Stimulated activated CD8-positive, alpha-beta memory T cell treated with anti-CD3 and anti-CD28 coated beads, Interleukin-7, amount 100 ng/mL, for 24 hours (primary cell): ENCODE results near the gene WFIKKN2.
"Not testable (repeated sequence)": the region's sequence is repeated elsewhere in the genome, so short reads cannot be mapped to it uniquely, and the experiment has no call there.

Experiments used
- DNase-seq: peaks from one replicate; pipeline ENCODE4 v3.0.0-alpha.2; 2020; ENCODE audit warnings: low read depth

WFIKKN2 gene

GRCh38 chr17:50835301-50836234 is at the start of gene WFIKKN2:
Gene WFIKKN2 (plus strand): TSS chr17:50835586. CDS start chr17:50835938, 352 bp downstream.
- DNase-seq: no peak

DNA sequence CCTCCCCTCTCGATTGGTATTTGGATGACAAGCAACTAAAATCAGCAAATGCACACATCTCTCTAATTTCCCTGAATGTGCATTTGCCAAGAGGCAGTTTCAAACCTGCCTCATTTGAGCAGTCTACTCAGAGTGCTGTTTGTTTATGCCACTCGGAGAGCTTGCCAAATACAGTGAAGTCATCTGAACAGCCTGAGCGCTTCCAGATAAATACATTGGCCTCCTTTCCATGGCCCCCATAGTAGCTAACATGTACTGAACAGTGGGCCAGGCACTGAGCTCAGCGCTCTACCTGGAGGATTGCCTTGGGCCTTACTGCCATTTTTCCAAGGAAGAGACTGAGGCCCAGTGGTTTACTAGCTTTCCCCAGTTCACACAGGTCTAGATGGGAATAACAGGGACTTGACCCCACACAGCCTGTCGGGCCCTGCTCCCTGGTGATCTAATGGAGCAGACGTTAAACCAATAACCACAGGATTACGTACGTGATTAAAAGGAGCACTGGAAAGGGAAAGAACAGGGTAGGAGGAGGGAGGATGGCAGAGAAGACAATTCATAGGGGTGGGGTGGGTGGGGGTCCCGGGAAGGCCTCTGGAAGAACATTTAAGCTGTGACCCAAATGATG is 49.3 kb upstream of the WFIKKN2 start:
- no peak for DNase-seq

DNA sequence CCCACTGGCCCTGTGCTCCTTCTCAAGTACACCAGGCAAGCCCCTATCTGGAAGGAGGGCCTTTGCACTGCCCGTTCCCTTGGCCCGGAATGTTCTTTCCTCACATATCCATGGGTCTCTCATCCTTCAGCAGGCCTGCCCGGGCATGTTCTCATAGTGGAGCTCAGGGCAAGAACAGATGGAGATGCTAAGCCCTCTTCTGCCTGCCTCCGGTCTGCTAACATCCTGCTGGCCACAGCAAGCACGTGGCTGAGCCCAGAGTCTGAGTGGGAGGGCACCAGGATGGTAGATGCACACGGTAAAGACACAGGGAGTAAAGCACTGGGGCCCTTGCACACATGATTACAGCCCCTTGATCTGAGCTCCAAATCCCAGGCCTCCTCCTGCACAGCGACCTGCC is 48.3 kb upstream of the WFIKKN2 start:
- DNase-seq: no peak

DNA sequence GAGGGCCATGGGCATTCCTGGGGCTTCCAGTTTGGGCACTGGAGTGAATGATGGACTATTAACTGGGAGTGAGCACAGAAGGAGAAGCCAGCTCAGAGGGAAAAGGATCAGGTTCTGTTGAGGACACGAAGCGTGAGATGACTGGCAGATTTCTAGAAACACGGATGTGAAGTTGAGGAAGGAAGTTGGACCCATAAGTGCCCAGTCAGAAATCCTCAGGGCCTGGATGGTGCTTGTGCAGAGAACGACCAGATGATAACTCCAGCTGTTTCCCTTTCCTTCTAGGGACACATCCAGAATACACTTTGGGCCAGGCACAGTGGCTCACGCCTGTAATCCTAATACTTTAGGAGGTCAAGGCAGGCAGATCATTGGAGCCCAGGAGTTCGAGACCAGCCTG is 44.8 kb upstream of the WFIKKN2 start:
- DNase-seq: no peak

- DNase-seq: no peak
Observed at GRCh38 chr17:50792132-50792531, 43.3 kb upstream of the WFIKKN2 start.

- DNase-seq: no peak
Observed at GRCh38 chr17:50793007-50793406, 42.4 kb upstream of the WFIKKN2 start.

DNA sequence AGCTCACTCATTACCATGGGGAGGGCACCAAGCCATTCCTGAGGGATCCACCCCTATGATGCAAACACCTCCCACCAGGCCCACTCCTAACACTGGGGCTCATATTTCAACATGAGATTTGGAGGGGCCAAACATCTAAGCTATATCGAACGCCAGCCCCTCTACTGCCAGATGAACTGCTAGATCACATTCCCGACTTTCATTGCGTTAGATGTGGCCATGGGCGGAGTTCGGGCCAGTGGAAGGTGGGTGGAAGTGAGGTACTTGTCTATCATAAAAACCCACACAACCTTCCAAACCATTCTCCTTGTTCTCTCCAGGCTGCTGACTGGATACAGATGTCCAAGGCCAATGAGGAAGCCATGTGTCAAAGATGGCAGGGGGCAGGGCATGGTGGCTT is 41.0 kb upstream of the WFIKKN2 start:
- no peak for DNase-seq

DNA sequence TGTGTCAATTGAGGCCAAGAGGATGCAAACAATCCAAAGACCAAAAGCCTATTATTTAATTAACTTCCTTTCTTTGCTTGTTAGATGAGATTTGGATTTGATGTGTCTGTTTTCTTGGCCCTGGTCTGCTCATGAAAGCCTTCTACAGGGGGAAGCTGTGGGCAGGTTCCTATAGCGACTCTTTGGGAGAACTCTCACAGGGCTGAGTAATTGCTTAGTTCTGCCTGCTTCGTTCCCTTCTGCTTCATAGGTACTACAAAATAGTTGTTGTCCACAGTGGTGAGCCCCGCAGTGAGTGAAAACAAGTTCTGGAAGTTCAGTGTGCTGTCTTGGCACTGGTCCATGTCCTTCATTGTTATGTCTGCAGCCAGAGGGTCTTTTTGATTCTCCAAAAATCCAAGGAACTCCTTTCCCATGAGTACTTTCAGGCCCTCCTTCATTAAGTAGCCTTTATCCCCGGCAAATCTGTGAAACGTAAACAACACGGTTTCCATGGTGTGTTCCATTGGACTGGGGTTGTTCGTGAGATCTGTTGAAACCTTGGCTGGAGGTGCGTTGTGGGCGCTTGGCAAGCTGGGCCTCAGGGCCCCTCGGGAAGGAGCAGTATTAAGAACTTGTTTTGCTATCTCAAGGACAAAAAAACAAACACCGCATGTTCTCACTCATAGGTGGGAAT is 38.1 kb upstream of the WFIKKN2 start:
- DNase-seq: no peak

DNA sequence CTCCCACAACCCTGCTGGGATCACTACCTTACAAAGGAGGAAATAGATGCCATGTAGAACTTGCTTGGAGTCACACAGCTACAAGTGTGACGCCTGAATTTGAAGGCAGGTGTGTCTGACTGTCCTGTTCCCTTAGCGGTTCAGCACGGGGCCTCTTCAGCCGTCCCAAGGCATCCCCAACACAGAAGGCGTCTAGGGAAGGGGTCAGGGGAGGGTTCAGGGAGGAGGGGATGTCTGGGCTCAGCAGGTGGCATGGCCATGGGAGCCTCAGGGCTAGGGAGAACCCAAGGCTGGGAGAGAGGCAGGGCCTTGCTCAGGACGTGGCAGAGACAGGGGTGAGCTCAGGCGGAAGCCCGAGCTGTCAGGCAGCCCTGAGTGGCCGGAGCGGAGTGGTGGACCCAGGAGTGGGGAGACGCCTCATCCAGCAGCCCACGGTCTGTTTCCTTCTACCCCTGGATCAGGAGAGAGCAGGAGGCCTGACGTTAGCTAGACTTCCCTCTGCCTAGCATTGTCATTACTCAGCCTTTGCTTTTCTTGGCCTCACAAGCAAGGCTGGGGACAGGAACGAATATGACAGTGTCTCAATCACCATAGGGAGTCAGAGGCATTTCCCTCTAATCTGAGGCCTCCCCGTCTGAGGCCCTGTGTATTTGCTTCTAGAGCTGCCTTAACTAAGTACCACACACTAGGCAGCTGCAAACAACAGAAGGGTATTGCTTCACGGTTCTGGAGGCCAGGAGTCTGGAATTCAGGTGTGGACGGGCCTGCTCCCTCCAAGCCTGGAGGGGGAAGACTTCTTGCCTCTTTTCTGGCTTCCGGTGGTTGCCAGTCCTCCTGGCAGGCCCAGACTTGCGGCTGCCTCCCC is 36.7 kb upstream of the WFIKKN2 start:
- no peak for DNase-seq

- DNase-seq: no peak
Observed at GRCh38 chr17:50799582-50799981, 35.8 kb upstream of the WFIKKN2 start.

DNA sequence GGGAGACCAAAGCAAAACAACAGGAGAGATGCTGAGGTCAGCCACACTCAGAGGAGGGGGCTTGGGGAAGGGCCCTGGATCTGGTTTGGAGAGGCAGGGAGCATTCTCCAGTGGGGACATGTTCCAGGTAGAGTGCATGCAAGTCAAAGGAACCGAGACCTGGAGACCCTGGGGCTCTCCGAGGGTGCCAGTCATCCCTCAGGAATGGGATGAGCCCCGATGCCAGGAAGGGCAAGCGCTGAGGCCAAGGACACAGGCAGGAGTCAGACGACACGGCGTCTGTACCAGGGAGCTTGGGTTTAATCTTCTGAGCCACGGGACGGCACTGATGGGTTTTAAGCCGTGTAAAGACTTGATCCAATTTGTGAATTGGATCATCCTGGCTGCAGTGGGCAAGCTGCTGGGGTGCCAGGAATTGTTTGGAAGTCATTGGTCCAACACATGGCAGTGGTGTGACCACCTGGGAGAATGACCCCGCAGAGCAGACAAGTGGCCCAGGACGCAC is 35.1 kb upstream of the WFIKKN2 start:
- DNase-seq: no peak

DNA sequence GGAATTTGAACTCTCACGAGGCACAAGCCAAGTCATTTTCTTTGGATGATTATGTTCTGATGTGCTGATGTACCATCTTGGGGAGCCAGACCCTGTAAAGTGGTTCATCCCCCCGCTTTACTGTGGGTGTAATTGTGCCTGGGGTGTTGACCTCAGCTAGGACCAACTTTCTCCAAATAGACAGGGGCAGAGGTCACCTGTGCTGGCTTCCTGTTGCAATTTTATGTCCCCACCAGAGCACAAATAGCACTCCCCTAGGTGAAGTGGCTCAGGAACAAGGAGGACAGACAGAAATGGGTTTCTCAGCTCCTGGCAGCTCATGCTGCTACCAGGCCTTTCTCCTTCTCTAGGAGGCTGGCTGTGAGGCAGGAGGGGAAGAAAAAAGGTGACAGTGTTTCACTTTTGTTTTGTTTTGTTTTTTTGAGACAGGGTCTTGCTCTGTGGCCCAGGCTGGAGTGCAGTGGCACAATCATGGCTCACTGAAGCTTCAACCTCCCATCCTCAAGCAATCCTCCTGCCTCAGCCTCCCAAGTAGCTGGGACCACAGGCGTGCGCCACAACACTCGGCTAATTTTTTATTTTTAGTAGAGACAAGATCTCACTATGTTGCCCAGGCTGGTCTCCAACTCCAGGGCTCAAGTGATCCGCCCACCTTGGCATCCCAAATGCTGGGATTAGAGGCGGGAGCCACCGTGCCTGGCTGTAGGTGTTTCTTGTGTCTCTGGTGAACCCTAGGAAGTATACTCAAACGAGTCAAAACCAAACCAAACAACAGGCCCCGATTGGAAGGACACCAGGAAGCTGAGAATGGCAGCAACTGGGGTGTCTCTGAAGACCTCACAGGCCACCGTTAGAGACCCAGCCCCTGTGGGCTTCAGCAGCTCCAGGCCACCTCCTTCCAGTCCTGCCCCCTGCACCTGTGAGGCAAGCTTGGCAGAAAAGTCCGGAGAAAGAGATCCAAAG is 32.5 kb upstream of the WFIKKN2 start:
- no peak for DNase-seq

- DNase-seq: no peak
Observed at GRCh38 chr17:50803676-50804075, 31.7 kb upstream of the WFIKKN2 start.

- not testable (repeated sequence) for DNase-seq
Observed at GRCh38 chr17:50804749-50805475, 30.5 kb upstream of the WFIKKN2 start.

DNA sequence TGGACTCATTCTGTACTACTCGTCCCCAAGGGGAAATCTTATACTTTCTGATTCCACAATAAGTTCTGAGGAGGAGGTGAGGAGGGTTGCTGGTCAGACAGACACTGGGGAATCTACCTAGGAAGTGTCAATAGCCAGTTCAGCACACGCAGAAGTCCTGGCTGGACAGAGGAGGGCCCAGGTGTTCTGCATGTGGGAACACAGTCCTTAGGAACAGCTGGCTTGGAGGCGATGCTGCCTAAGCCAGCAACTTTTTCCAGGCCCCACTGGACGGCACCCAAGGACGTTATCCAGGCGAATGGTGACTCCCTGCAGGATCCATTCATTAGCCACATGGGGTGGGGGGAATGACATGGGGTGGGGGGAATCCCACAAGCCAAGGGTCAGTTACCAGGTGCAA is 29.9 kb upstream of the WFIKKN2 start:
- DNase-seq: no peak

GRCh38 chr17:50806141-50806643 is 29.2 kb upstream of the WFIKKN2 start:
- DNase-seq: no peak

DNA sequence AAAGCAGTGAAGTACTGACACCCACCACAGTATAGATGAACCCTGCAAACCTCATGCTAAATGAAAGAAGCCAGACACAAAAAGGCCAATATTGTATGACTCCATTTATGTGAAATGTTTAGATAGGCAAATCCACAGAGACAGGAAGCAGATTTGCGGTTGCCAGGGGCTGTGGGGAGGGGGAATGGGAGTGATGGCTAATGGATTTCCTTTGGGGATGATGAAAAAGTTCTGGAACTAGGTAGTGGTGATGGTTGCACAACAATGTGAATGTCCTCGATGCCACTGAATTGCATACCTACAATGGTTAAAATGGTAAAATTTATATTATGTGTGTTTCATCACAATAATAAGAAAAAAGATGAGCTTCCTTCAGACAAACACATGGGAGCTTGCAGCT is 28.4 kb upstream of the WFIKKN2 start:
- DNase-seq: no peak

DNA sequence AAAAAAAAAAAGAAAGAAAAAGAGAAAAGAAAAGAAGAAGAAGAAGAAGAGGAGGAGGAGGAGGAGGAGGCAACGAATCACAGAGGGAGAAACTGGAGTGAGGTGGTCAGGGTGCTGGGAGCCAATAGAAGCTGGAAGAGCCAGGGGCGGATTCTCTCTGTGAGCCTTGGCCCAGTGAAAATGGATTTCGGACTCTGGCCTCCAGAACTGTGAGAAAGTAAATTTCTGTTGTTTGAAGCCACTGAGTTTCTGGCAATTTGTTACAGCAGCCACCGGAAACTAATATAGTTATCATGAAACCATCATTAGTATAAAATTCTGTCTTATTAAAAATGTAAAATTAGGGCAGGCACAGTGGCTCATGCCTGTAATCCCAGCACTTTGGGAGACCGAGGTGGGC is 27.7 kb upstream of the WFIKKN2 start:
- no peak for DNase-seq

DNA sequence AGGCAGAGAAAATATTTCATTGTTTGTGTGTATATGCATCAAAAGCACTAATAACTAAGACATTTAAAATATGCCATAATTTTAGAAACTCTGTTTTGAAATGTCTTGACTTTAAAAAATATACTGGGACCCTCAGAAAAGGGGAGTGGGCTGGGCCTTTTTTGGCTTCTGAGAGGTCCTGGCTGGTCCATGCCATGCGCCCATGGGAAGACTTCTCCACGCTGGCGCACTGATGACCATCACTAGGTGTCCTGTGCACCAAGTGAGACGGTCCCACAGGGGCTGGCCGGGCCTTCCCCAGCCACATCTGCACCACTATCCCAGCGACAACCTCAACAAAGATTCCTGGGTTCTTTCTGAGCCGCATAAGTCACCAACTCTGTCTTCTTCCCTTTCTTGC is 27.0 kb upstream of the WFIKKN2 start:
- no peak for DNase-seq

GRCh38 chr17:50808888-50809287 is 26.5 kb upstream of the WFIKKN2 start:
- DNase-seq: no peak
